ENCODE measurements around the gene CARNS1. TPM values are rescaled to one million over a fixed set of nuclear protein-coding genes. Genes with fewer than 3 reads are reported as not detected.

CARNS1 gene
- total and polyA plus RNA-seq, 3 donors from 2014 or later, result 0.74 to 1.6 (median 1.3) TPM

GRCh38 chr11:67379061-67380058, 36.1 kb upstream of the CARNS1 start:
- Histone ChIP-seq H3K27me3 (no peaks in the 10 kb centered on the region), H3K9me3 (no peaks in the 10 kb centered on the region), H3K4me3 (no peak overlapping the region), H3K4me1 (peaks cover 4% of the 10 kb centered on the region), H3K36me3 (ENCODE audit: low read depth, missing control alignments) (no peaks in the 10 kb centered on the region), H3K27ac (no peak overlapping the region)
- no peak for TF ChIP-seq CTCF (IDR thresholded peaks at IDR 0.05)
- TF ChIP-seq POLR2A (IDR thresholded peaks at IDR 0.05), result no peak
- 76 to 83% methylated on average over 16 to 23 of the region's 23 CpGs for WGBS, 2 donors
- no peak for DNase-seq
- intact Hi-C loops (cut with DNase I; ENCODE audit: low total_unique reads), result no loop called here

GRCh38 chr11:67381244-67381972, 34.1 kb upstream of the CARNS1 start:
- no peak for TF ChIP-seq POLR2A (IDR thresholded peaks at IDR 0.05)
- no peak for TF ChIP-seq CTCF (IDR thresholded peaks at IDR 0.05)
- Histone ChIP-seq H3K9me3 (no peaks in the 10 kb centered on the region), H3K27me3 (no peaks in the 10 kb centered on the region), H3K4me1 (no peaks in the 10 kb centered on the region), H3K36me3 (ENCODE audit: low read depth, missing control alignments) (no peaks in the 10 kb centered on the region), H3K4me3 (no peak overlapping the region), H3K27ac (no peak overlapping the region)
- DNase-seq, result no peak
- 80 to 82% methylated on average over 13 of the region's 13 CpGs for WGBS, 2 donors
- intact Hi-C loops (cut with DNase I; ENCODE audit: low total_unique reads), result no loop called here

GRCh38 chr11:67382276-67383136, 33.0 kb upstream of the CARNS1 start:
- 53 to 59% methylated on average over 14 to 16 of the region's 16 CpGs for WGBS, 2 donors
- no peak overlapping the region for H3K4me3 ChIP-seq
- DNase-seq, result peak; percentile 86
- no peaks in the 10 kb centered on the region for H3K4me1 ChIP-seq
- TF ChIP-seq CTCF (IDR thresholded peaks at IDR 0.05) (peak; percentile 90 to 93 (median 91)), POLR2A (IDR thresholded peaks at IDR 0.05) (no peak)
- no peaks in the 10 kb centered on the region for H3K27me3 ChIP-seq
- no peaks in the 10 kb centered on the region for H3K9me3 ChIP-seq
- intact Hi-C loops (cut with DNase I; ENCODE audit: low total_unique reads), result no loop called here
- no peaks in the 10 kb centered on the region for H3K36me3 ChIP-seq (ENCODE audit: low read depth, missing control alignments)
- H3K27ac ChIP-seq, result no peak overlapping the region

- no peak for TF ChIP-seq POLR2A (IDR thresholded peaks at IDR 0.05)
- TF ChIP-seq CTCF (IDR thresholded peaks at IDR 0.05), result no peak
- no peak overlapping the region for H3K27ac ChIP-seq
- peaks cover 6% of the 10 kb centered on the region for H3K4me1 ChIP-seq
- no peaks in the 10 kb centered on the region for H3K9me3 ChIP-seq
- no peaks in the 10 kb centered on the region for H3K27me3 ChIP-seq
- no peak overlapping the region for H3K4me3 ChIP-seq
- H3K36me3 ChIP-seq (ENCODE audit: low read depth, missing control alignments), result no peaks in the 10 kb centered on the region
- intact Hi-C loops (cut with DNase I; ENCODE audit: low total_unique reads), result loop anchor here (5.0 kb wide), 1 partner anchor 33 kb away; the partner anchor contains the start of gene POLD4
- WGBS, 2 donors, result 69 to 72% methylated on average over 3 of the region's 3 CpGs
- no peak for DNase-seq
Measured at GRCh38 chr11:67384851-67385366, 30.6 kb upstream of the CARNS1 start.

All from testis (tissue), 3 donors.